ENCODE measurements around the gene PDLIM5.

Gene PDLIM5

GRCh38 chr4:94490437-94490836, 38.7 kb downstream of the PDLIM5 start:
- TF ChIP-seq CTCF (IDR thresholded peaks at IDR 0.05; ENCODE audit: poor library complexity, severe bottlenecking), result no peak
- H3K4me3 ChIP-seq (ENCODE audit: severe bottlenecking), result no peak overlapping the region
- H3K27me3 ChIP-seq (ENCODE audit: insufficient read depth, poor library complexity, severe bottlenecking), result no peaks in the 10 kb centered on the region
- DNase-seq (ENCODE audit: low spot score) (no peak), ATAC-seq (ENCODE audit: low read depth) (no peak)
- H3K4me1 ChIP-seq (ENCODE audit: insufficient read depth, poor library complexity, severe bottlenecking), result peaks cover 63% of the 10 kb centered on the region
- no peaks in the 10 kb centered on the region for H3K9me3 ChIP-seq (ENCODE audit: severe bottlenecking)
- H3K36me3 ChIP-seq (ENCODE audit: low read depth), result peaks cover 23% of the 10 kb centered on the region; the same call in 1 of the 2 replicates
- H3K27ac ChIP-seq (ENCODE audit: poor library complexity, severe bottlenecking), result peak overlapping the region; percentile 96

GRCh38 chr4:94491322-94491721, 39.6 kb downstream of the PDLIM5 start:
- DNase-seq (ENCODE audit: low spot score) (no peak), ATAC-seq (ENCODE audit: low read depth) (peak; percentile 6; the same call in 1 of the 3 replicates)
- H3K36me3 ChIP-seq (ENCODE audit: low read depth), result peaks cover 25% of the 10 kb centered on the region; the same call in 1 of the 2 replicates
- no peaks in the 10 kb centered on the region for H3K27me3 ChIP-seq (ENCODE audit: insufficient read depth, poor library complexity, severe bottlenecking)
- no peaks in the 10 kb centered on the region for H3K9me3 ChIP-seq (ENCODE audit: severe bottlenecking)
- no peak overlapping the region for H3K4me3 ChIP-seq (ENCODE audit: severe bottlenecking)
- H3K27ac ChIP-seq (ENCODE audit: poor library complexity, severe bottlenecking), result peak overlapping the region; percentile 96
- H3K4me1 ChIP-seq (ENCODE audit: insufficient read depth, poor library complexity, severe bottlenecking), result peaks cover 57% of the 10 kb centered on the region
- no peak for TF ChIP-seq CTCF (IDR thresholded peaks at IDR 0.05; ENCODE audit: poor library complexity, severe bottlenecking)

- DNase-seq (ENCODE audit: low spot score), result no peak
- no peak for ATAC-seq (ENCODE audit: low read depth)
- TF ChIP-seq CTCF (IDR thresholded peaks at IDR 0.05; ENCODE audit: poor library complexity, severe bottlenecking), result no peak
- no peaks in the 10 kb centered on the region for H3K9me3 ChIP-seq (ENCODE audit: severe bottlenecking)
- no peaks in the 10 kb centered on the region for H3K27me3 ChIP-seq (ENCODE audit: insufficient read depth, poor library complexity, severe bottlenecking)
- peaks cover 41% of the 10 kb centered on the region for H3K4me1 ChIP-seq (ENCODE audit: insufficient read depth, poor library complexity, severe bottlenecking)
- H3K4me3 ChIP-seq (ENCODE audit: severe bottlenecking), result no peak overlapping the region
- no peak overlapping the region for H3K27ac ChIP-seq (ENCODE audit: poor library complexity, severe bottlenecking)
- H3K36me3 ChIP-seq (ENCODE audit: low read depth), result peaks cover 31% of the 10 kb centered on the region
These were observed 43.7 kb downstream of the PDLIM5 start for GRCh38 chr4:94495408-94495807.

- no peak for TF ChIP-seq CTCF (IDR thresholded peaks at IDR 0.05; ENCODE audit: poor library complexity, severe bottlenecking)
These were observed 45.9 kb downstream of the PDLIM5 start for GRCh38 chr4:94497690-94498089.

GRCh38 chr4:94498502-94498901, 46.8 kb downstream of the PDLIM5 start:
- DNase-seq (ENCODE audit: low spot score), result no peak
- no peak for ATAC-seq (ENCODE audit: low read depth)
- H3K9me3 ChIP-seq (ENCODE audit: severe bottlenecking), result no peaks in the 10 kb centered on the region
- no peak for TF ChIP-seq CTCF (IDR thresholded peaks at IDR 0.05; ENCODE audit: poor library complexity, severe bottlenecking)
- peak overlapping the region; percentile 36 for H3K27ac ChIP-seq (ENCODE audit: poor library complexity, severe bottlenecking)
- H3K36me3 ChIP-seq (ENCODE audit: low read depth), result peaks cover 14% of the 10 kb centered on the region
- no peaks in the 10 kb centered on the region for H3K27me3 ChIP-seq (ENCODE audit: insufficient read depth, poor library complexity, severe bottlenecking)
- H3K4me1 ChIP-seq (ENCODE audit: insufficient read depth, poor library complexity, severe bottlenecking), result peaks cover 23% of the 10 kb centered on the region
- H3K4me3 ChIP-seq (ENCODE audit: severe bottlenecking), result no peak overlapping the region

More at GRCh38 chr4:94497690-94498089, 45.9 kb downstream of the PDLIM5 start:
- Histone ChIP-seq H3K4me1 (ENCODE audit: insufficient read depth, poor library complexity, severe bottlenecking) (peaks cover 23% of the 10 kb centered on the region), H3K4me3 (ENCODE audit: severe bottlenecking) (no peak overlapping the region), H3K9me3 (ENCODE audit: severe bottlenecking) (no peaks in the 10 kb centered on the region), H3K27ac (ENCODE audit: poor library complexity, severe bottlenecking) (peak overlapping the region; percentile 36), H3K36me3 (ENCODE audit: low read depth) (peaks cover 16% of the 10 kb centered on the region), H3K27me3 (ENCODE audit: insufficient read depth, poor library complexity, severe bottlenecking) (no peaks in the 10 kb centered on the region)
- ATAC-seq (ENCODE audit: low read depth), result peak; percentile 45; the same call in 1 of the 3 replicates
- DNase-seq (ENCODE audit: low spot score), result no peak
